Loucy (cell line): ENCODE measurements around the gene NEUROD2.

ENCODE experiments used
- CTCF ChIP-seq: fragments of 200-600 bp; sonication (generic); conservative IDR thresholded peaks from 2 replicates; pipeline ENCODE4 v1.5.1; 2014; ENCODE audit warnings: mild to moderate bottlenecking, antibody characterized with exemption, low read length
- EZH2phosphoT487 ChIP-seq: fragments of 200-600 bp; IDR thresholded peaks from 2 replicates; pipeline ENCODE4 v1.6.1; 2018; ENCODE audit warnings: antibody characterized with exemption, mild to moderate bottlenecking, moderate library complexity, borderline replicate concordance

- TF ChIP-seq CTCF (no peak), EZH2phosphoT487 (no peak)
These were observed 16.6 kb upstream of the NEUROD2 start for GRCh38 chr17:39624313-39624712.
